H9 (cell line): ENCODE measurements around the gene CPD. TPM values are rescaled to one million over a fixed set of nuclear protein-coding genes. Genes with fewer than 3 reads are reported as not detected.

Experiments
- DNase-seq: peaks from one replicate; pipeline ENCODE4 v3.0.0-alpha.2; 2017
- H2AFZ ChIP-seq: one replicate; pipeline ENCODE4 v1.6.1; 2013; ENCODE audit warnings: mild to moderate bottlenecking, low read length, control low read depth, moderate library complexity
- H2AK5ac ChIP-seq: 2 replicates; pipeline ENCODE4 v1.6.1; 2013; ENCODE audit warnings: low read length, control low read depth, mixed read lengths; ENCODE audit not compliant: insufficient read length
- H2BK120ac ChIP-seq: one replicate; pipeline ENCODE4 v1.6.1; 2013; ENCODE audit warnings: low read depth, mild to moderate bottlenecking, low read length, control low read depth, inconsistent platforms; ENCODE audit not compliant: poor library complexity, severe bottlenecking
- H2BK12ac ChIP-seq: 2 replicates; pipeline ENCODE4 v1.6.1; 2013; ENCODE audit warnings: low read length, control low read depth, mixed read lengths, low read depth; ENCODE audit not compliant: insufficient read length
- H2BK15ac ChIP-seq: 2 replicates; pipeline ENCODE4 v1.6.1; 2013; ENCODE audit warnings: low read depth, low read length, control low read depth
- H2BK20ac ChIP-seq: one replicate; pipeline ENCODE4 v1.6.1; 2013; ENCODE audit warnings: low read depth, mild to moderate bottlenecking, low read length, control low read depth, inconsistent platforms; ENCODE audit not compliant: poor library complexity, severe bottlenecking
- H2BK5ac ChIP-seq: 2 replicates; pipeline ENCODE4 v1.6.1; 2013; ENCODE audit warnings: low read length, control low read depth, mixed read lengths; ENCODE audit not compliant: insufficient read length
- H3K14ac ChIP-seq: 2 replicates; pipeline ENCODE4 v1.6.1; 2013; ENCODE audit warnings: low read length, control low read depth; ENCODE audit not compliant: insufficient read depth
- H3K18ac ChIP-seq: 2 replicates; pipeline ENCODE4 v1.6.1; 2013; ENCODE audit warnings: low read depth, mild to moderate bottlenecking, mixed read lengths, low read length, control low read depth; ENCODE audit not compliant: insufficient read length
- H3K23ac ChIP-seq: 2 replicates; pipeline ENCODE4 v1.6.1; 2013; ENCODE audit warnings: low read length, control low read depth, mixed read lengths, low read depth; ENCODE audit not compliant: insufficient read length
- H3K23me2 ChIP-seq: 2 replicates; pipeline ENCODE4 v1.6.1; 2013; ENCODE audit warnings: low read depth, mild to moderate bottlenecking, mixed read lengths, low read length, control low read depth; ENCODE audit not compliant: insufficient read length, poor library complexity, severe bottlenecking
- H3K27ac ChIP-seq: 2 replicates; pipeline ENCODE4 v1.5.1; 2013; ENCODE audit warnings: low read length, control low read depth, mixed read lengths, low read depth; ENCODE audit not compliant: insufficient read length
- H3K27me3 ChIP-seq: 2 replicates; pipeline ENCODE4 v1.6.1; 2013; ENCODE audit warnings: low read length, control low read depth, inconsistent platforms; ENCODE audit not compliant: insufficient read depth
- H3K4ac ChIP-seq: 2 replicates; pipeline ENCODE4 v1.6.1; 2013; ENCODE audit warnings: low read depth, mild to moderate bottlenecking, control low read depth, inconsistent platforms, low read length, moderate library complexity
- H3K4me1 ChIP-seq: 2 replicates; pipeline ENCODE4 v1.6.1; 2013; ENCODE audit warnings: low read length, control low read depth, inconsistent platforms; ENCODE audit not compliant: insufficient read depth
- H3K4me2 ChIP-seq: 2 replicates; pipeline ENCODE4 v1.6.1; 2013; ENCODE audit warnings: low read length, control low read depth, mixed read lengths; ENCODE audit not compliant: insufficient read length, insufficient read depth
- H3K56ac ChIP-seq: 2 replicates; pipeline ENCODE4 v1.6.1; 2013; ENCODE audit warnings: low read depth, mild to moderate bottlenecking, mixed read lengths, low read length, control low read depth; ENCODE audit not compliant: insufficient read length
- H3K79me1 ChIP-seq: 2 replicates; pipeline ENCODE4 v1.6.1; 2013; ENCODE audit warnings: low read depth, mild to moderate bottlenecking, moderate library complexity, low read length, control low read depth, inconsistent platforms; ENCODE audit not compliant: insufficient read depth, poor library complexity, severe bottlenecking
- H3K79me2 ChIP-seq: 2 replicates; pipeline ENCODE4 v1.6.1; 2013; ENCODE audit warnings: low read length, control low read depth, inconsistent platforms; ENCODE audit not compliant: insufficient read depth
- H3K9ac ChIP-seq: 2 replicates; pipeline ENCODE4 v1.6.1; 2013; ENCODE audit warnings: low read length, control low read depth, mixed read lengths; ENCODE audit not compliant: insufficient read length; ENCODE audit errors: extremely low read depth
- H3K9me3 ChIP-seq: one replicate; pipeline ENCODE4 v1.6.1; 2013; ENCODE audit warnings: low read depth, low read length, inconsistent platforms; ENCODE audit not compliant: control insufficient read depth
- H3T11ph ChIP-seq: one replicate; pipeline ENCODE4 v1.6.1; 2013; ENCODE audit warnings: mild to moderate bottlenecking, low read length, control low read depth, inconsistent platforms
- H4K20me1 ChIP-seq: one replicate; pipeline ENCODE4 v1.6.1; 2013; ENCODE audit not compliant: control insufficient read depth, insufficient read length, insufficient read depth
- H4K5ac ChIP-seq: 2 replicates; pipeline ENCODE4 v1.6.1; 2013; ENCODE audit warnings: low read depth, mild to moderate bottlenecking, mixed read lengths, low read length, control low read depth; ENCODE audit not compliant: insufficient read length
- H4K8ac ChIP-seq: replicated peaks from 2 replicates; pipeline ENCODE4 v1.6.1; 2013; ENCODE audit warnings: low read length, control low read depth, mixed read lengths, low read depth; ENCODE audit not compliant: insufficient read length
- H4K91ac ChIP-seq: 2 replicates; pipeline ENCODE4 v1.6.1; 2013; ENCODE audit warnings: low read depth, mild to moderate bottlenecking, moderate library complexity, mixed read lengths, low read length, control low read depth; ENCODE audit not compliant: insufficient read length
- H3K27ac Mint-ChIP-seq, 3 experiments: 2 replicates in 2 of 3; 3 replicates in 1 of 3; pipeline ENCODE4 v1.8.0; 2020 to 2021; ENCODE audit warnings: mixed read lengths in 3 of 3, mild to moderate bottlenecking in 1 of 3, moderate library complexity in 1 of 3
- H3K27me3 Mint-ChIP-seq: 2 replicates; pipeline ENCODE4 v1.8.0; 2021; ENCODE audit warnings: low read depth, mild to moderate bottlenecking, moderate library complexity, mixed read lengths
- H3K36me3 Mint-ChIP-seq, 3 experiments: 2 replicates in 2 of 3; 3 replicates in 1 of 3; pipeline ENCODE4 v1.8.0; 2020 to 2021; ENCODE audit warnings: low read depth in 3 of 3, mixed read lengths in 3 of 3; ENCODE audit not compliant: insufficient read depth in 1 of 3
- H3K4me1 Mint-ChIP-seq, 2 experiments: 2 replicates each; pipeline ENCODE4 v1.8.0; 2020; ENCODE audit warnings: mixed read lengths in 2 of 2
- H3K4me3 Mint-ChIP-seq, 2 experiments: 2 replicates in 1 of 2; 3 replicates in 1 of 2; pipeline ENCODE4 v1.8.0; 2020 to 2021; ENCODE audit warnings: mild to moderate bottlenecking in 2 of 2, mixed read lengths in 2 of 2, moderate library complexity in 1 of 2
- H3K9me3 Mint-ChIP-seq, 2 experiments: 2 replicates in 1 of 2; 3 replicates in 1 of 2; pipeline ENCODE4 v1.8.0; 2020; ENCODE audit warnings: mild to moderate bottlenecking in 2 of 2, mixed read lengths in 2 of 2, moderate library complexity in 1 of 2
- CTCF ChIP-seq: fragments of 200-600 bp; sonication (generic); conservative IDR thresholded peaks from 3 replicates; pipeline ENCODE4 v1.8.0; 2021; ENCODE audit warnings: antibody characterized with exemption, mild to moderate bottlenecking
- WGBS: extraction: QIAGEN DNeasy Blood & Tissue Kit; methylation state at CpG from one replicate; pipeline ENCODE4 v1.1.7; 2013; ENCODE audit warnings: missing lambda C conversion rate, low lambda C conversion rate, mixed read lengths; ENCODE audit not compliant: insufficient read length; ENCODE audit errors: extremely low coverage; 5-methylcytosine and 5-hydroxymethylcytosine counted together
- total RNA-seq: library from RNA; stranded (reverse); gene quantifications from 2 replicates; pipeline ENCODE4 v1.2.1, GENCODE V29; 2021

The CPD gene
- total RNA-seq, 1 experiment from 2014 or later = 47.0 TPM

- Histone ChIP-seq H3T11ph (no peak overlapping the region), H3K23me2 (no peaks in the 10 kb centered on the region), H3K56ac (no peak overlapping the region), H3K9ac (no peak overlapping the region), H4K5ac (no peak overlapping the region), H4K20me1 (no peaks in the 10 kb centered on the region), H3K18ac (no peak overlapping the region), H3K79me1 (no peaks in the 10 kb centered on the region), H3K4me2 (no peak overlapping the region), H2BK15ac (no peak overlapping the region), H3K79me2 (no peaks in the 10 kb centered on the region), H2BK20ac (no peak overlapping the region), H4K8ac (no peak overlapping the region), H3K4me1 (peaks cover 3% of the 10 kb centered on the region; the same call in 1 of the 2 replicates), H2AFZ (no peak overlapping the region), H3K14ac (no peak overlapping the region), H3K27me3 (no peaks in the 10 kb centered on the region; the same call in 1 of the 2 replicates), H4K91ac (no peak overlapping the region), H2BK12ac (no peak overlapping the region), H3K4ac (no peak overlapping the region), H3K23ac (no peak overlapping the region), H3K9me3 (no peaks in the 10 kb centered on the region), H2AK5ac (no peak overlapping the region), H2BK120ac (no peak overlapping the region), H2BK5ac (no peak overlapping the region), H3K27ac (no peak overlapping the region)
- H3K4me3 Mint-ChIP-seq = no peak overlapping the region
- H3K27ac Mint-ChIP-seq = no peak overlapping the region
- no peaks in the 10 kb centered on the region for H3K9me3 Mint-ChIP-seq
- no peaks in the 10 kb centered on the region for H3K36me3 Mint-ChIP-seq
- no peak for TF ChIP-seq CTCF
- no CpG with 5 or more reads among the region's 4 CpGs for WGBS
- DNase-seq = no peak
- peaks cover 5 to 8% of the 10 kb centered on the region in 2 experiments for H3K4me1 Mint-ChIP-seq
- H3K27me3 Mint-ChIP-seq = no peaks in the 10 kb centered on the region; the same call in none of the 2 replicates
Observed at GRCh38 chr17:30345527-30346075, 33.1 kb upstream of the CPD start.
